NT2/D1 (cell line): ENCODE results near the gene IL18BP.

Experiments used
- DNase-seq: peaks from one replicate; pipeline ENCODE4 v3.0.0-alpha.2; 2011; ENCODE audit warnings: low read depth, low spot score
- H3K27me3 ChIP-seq: 2 replicates; pipeline ENCODE4 v1.6.0; 2011; ENCODE audit warnings: mild to moderate bottlenecking; ENCODE audit not compliant: insufficient read length, insufficient read depth
- H3K36me3 ChIP-seq: 2 replicates; pipeline ENCODE4 v1.6.1; 2011; ENCODE audit warnings: mild to moderate bottlenecking, low read length, mixed read lengths; ENCODE audit not compliant: insufficient read depth, insufficient read length
- H3K4me1 ChIP-seq: 2 replicates; pipeline ENCODE4 v1.5.1; 2011; ENCODE audit not compliant: insufficient read depth, insufficient read length
- H3K4me3 ChIP-seq: 2 replicates; pipeline ENCODE4 v1.5.1; 2011; ENCODE audit warnings: low read depth; ENCODE audit not compliant: insufficient read length
- H3K9ac ChIP-seq: 2 replicates; pipeline ENCODE4 v1.6.0; 2011; ENCODE audit warnings: low read depth; ENCODE audit not compliant: insufficient read length
- H3K9me3 ChIP-seq: 2 replicates; pipeline ENCODE4 v1.5.1; 2011; ENCODE audit warnings: mild to moderate bottlenecking, low read length; ENCODE audit not compliant: insufficient read depth
- SUZ12 ChIP-seq: IDR thresholded peaks from 2 replicates; pipeline ENCODE4 v1.6.1; 2011; ENCODE audit not compliant: insufficient read length, insufficient read depth; ENCODE audit errors: extremely low read depth
- YY1 ChIP-seq: IDR thresholded peaks from 2 replicates; pipeline ENCODE4 v1.6.1; 2011; ENCODE audit not compliant: insufficient read length, insufficient read depth
- ZNF274 ChIP-seq: IDR thresholded peaks from 2 replicates; pipeline ENCODE4 v1.6.1; 2011; ENCODE audit warnings: mild to moderate bottlenecking, low read depth, low read length

The IL18BP gene

DNA sequence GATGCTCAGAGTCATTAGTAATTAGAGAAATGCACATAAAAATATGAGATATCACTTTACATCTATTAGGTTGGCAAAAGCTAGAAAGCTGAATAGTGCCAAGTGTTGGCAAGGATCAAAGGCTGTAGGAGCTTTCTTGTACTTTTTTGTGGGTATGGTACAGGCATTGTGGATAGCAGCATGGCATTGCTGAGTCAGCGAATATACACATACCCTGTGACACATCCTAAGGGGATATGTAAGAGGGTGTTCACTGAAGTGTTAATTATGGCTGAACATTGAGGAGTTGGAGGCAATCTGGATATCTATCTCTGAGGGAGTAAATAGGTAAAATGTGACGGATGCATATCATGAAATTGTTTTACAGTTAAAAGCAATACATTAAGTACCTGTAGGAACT lies 27.0 kb upstream of the IL18BP start:
- Histone ChIP-seq H3K36me3 (peaks cover 27% of the 10 kb centered on the region), H3K4me3 (no peak overlapping the region), H3K9me3 (no peaks in the 10 kb centered on the region), H3K4me1 (no peaks in the 10 kb centered on the region), H3K9ac (no peak overlapping the region), H3K27me3 (no peaks in the 10 kb centered on the region)
- DNase-seq: no peak
- TF ChIP-seq SUZ12 (no peak), ZNF274 (no peak), YY1 (no peak)

DNA sequence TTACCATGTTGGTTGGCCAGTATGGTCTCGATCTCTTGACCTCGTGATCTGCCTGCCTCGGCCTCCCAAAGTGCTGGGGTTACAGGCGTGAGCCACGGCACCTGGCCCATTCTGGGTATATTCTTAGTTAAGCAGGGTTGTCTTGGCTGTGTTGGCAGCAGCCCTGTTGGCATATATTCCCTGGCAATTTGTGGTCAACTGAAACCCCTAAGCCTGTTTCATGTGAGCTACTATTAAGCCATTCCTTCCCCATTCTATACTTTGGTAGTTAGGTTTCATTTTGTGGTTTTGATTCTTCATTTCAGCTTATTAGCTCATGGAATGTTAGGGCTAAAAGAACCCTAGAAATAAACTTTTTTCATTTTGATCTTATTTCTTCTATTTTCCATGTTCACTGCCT lies 22.2 kb upstream of the IL18BP start:
- H3K9ac ChIP-seq: no peak overlapping the region
- H3K9me3 ChIP-seq: peaks cover 9% of the 10 kb centered on the region; the same call in 1 of the 2 replicates
- H3K4me1 ChIP-seq: no peaks in the 10 kb centered on the region
- no peak for DNase-seq
- H3K27me3 ChIP-seq: no peaks in the 10 kb centered on the region
- H3K36me3 ChIP-seq: peaks cover 29% of the 10 kb centered on the region
- TF ChIP-seq ZNF274 (no peak), SUZ12 (no peak), YY1 (no peak)
- H3K4me3 ChIP-seq: no peak overlapping the region

DNA sequence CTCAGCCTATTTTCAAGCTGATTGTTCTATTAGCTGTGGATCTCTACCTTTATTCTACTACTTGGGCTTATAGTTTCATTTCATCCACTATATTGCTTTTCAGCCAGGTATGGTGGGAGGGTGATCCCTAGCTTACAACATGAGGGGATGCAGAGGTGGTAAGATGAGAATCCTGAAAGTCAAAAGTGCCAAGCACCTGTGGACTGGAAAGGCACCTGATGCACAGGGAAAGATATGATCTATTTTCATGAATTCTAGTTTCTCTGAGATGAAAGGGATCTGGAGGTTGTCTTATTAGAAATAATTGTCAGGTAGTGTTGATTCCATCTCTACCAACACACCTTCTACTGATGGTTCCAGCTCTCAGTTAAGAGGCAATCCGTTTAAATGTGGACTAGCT lies 21.6 kb upstream of the IL18BP start:
- TF ChIP-seq ZNF274 (no peak), SUZ12 (no peak)
- peaks cover 9% of the 10 kb centered on the region; the same call in 1 of the 2 replicates for H3K9me3 ChIP-seq
- no peak for DNase-seq
- H3K4me1 ChIP-seq: no peaks in the 10 kb centered on the region
- no peak overlapping the region for H3K9ac ChIP-seq
- peaks cover 29% of the 10 kb centered on the region for H3K36me3 ChIP-seq
- no peak overlapping the region for H3K4me3 ChIP-seq
- no peaks in the 10 kb centered on the region for H3K27me3 ChIP-seq

DNA sequence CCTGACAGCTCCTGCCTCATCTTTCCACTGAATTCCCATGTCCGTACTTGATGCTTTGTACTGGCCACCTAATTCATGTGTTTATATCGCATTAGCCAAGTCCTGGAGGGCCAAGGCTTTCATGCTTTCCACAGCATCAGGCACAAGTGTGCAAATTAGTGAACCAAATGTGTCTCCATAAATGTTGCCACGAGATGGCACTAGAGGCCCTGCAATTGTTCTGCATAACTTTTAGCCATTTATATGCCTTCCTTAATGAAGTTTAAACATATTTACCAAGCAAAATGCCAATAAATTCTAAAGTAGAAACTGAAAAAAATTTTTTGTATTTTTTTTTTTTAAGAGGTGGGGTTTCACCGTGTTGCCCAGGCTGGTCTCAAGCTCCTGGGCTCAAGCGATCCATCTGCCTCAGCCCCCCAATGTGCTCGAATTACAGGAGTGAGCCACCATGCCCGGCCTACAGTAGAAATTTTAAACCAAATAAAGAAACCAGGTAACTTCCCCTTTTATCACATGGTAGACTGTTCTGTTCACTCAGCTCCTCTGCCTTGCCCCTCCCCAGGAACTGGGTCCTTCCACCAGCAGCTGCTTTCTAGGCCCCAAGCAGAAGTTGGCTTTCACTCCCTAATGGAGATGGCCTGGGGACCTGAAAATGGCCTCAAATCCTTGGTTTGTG lies 20.8 kb upstream of the IL18BP start:
- DNase-seq: no peak
- Histone ChIP-seq H3K27me3 (no peaks in the 10 kb centered on the region), H3K4me1 (no peaks in the 10 kb centered on the region), H3K9ac (no peak overlapping the region), H3K9me3 (peaks cover 9% of the 10 kb centered on the region; the same call in 1 of the 2 replicates), H3K36me3 (peaks cover 33% of the 10 kb centered on the region), H3K4me3 (no peak overlapping the region)
- TF ChIP-seq SUZ12: no peak
- TF ChIP-seq YY1: no peak

DNA sequence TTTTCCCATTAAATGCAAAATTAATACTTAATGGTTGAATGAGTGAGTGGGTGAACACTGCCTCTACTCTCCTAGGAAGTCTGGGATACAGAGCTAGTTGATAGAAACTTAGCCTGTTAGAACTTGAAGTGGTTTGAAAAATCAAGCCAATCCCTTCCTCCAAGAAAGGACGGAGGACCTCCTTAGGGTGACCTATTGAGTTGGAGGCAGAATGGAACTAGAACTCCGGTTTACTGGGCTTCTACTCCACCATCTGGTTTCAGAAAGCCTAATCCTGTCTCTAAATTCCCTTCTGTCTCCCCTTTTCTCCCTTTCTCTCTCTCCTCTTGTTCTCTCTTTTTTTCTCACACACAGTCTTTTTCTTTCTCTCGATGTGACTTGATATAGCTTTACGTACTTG lies 19.6 kb upstream of the IL18BP start:
- Histone ChIP-seq H3K9me3 (peaks cover 9% of the 10 kb centered on the region; the same call in 1 of the 2 replicates), H3K4me1 (no peaks in the 10 kb centered on the region), H3K4me3 (no peak overlapping the region), H3K27me3 (no peaks in the 10 kb centered on the region), H3K9ac (no peak overlapping the region), H3K36me3 (peaks cover 44% of the 10 kb centered on the region)
- no peak for DNase-seq
- TF ChIP-seq YY1 (no peak), SUZ12 (no peak), ZNF274 (no peak)

DNA sequence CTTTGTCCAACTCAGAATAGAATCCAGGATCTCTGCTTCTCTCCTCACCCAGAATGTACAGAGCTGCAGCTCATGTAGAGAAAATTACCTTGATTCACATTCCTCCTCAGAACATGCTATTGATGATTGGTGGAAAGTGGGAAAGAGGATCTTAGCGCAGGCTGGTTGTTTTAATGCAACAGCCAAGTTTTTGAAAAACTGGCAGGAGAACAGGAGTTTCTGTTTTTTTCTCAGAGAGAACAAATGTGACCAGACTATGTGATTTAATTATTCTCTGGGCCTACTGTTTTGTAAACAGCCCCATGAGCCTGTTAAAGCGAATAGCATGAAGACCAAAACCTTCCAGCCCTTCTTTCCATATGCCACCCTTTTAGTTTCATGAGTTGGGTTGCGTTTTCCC lies 19.1 kb upstream of the IL18BP start:
- Histone ChIP-seq H3K27me3 (no peaks in the 10 kb centered on the region), H3K4me3 (no peak overlapping the region), H3K36me3 (peaks cover 44% of the 10 kb centered on the region), H3K9ac (no peak overlapping the region), H3K9me3 (peaks cover 9% of the 10 kb centered on the region; the same call in 1 of the 2 replicates), H3K4me1 (no peaks in the 10 kb centered on the region)
- TF ChIP-seq YY1: no peak
- TF ChIP-seq SUZ12: no peak
- no peak for TF ChIP-seq ZNF274
- no peak for DNase-seq

DNA sequence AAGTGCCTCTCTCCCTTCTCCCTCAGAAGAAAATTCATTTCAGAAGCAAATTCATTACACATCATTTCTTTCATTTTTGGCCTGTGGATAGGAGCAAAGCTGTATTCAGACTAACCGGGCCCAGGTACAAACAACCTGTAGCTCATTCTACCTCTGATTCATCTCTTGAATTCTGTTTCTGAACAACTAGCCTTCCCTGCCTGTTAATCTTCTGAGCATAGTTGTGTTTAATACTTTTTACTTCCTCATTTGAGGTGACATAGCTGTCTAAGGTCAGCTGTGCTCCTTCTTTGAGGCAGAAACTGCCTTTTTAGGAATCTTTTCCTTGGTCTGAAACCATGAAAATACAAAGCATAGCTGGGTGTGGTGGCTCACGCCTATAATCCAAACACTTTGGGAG lies 12.6 kb upstream of the IL18BP start:
- no peak for DNase-seq
- H3K36me3 ChIP-seq: peaks cover 57% of the 10 kb centered on the region
- no peaks in the 10 kb centered on the region for H3K9me3 ChIP-seq
- TF ChIP-seq ZNF274 (no peak), YY1 (no peak), SUZ12 (no peak)
- no peak overlapping the region for H3K4me3 ChIP-seq
- H3K4me1 ChIP-seq: no peaks in the 10 kb centered on the region
- no peaks in the 10 kb centered on the region for H3K27me3 ChIP-seq
- H3K9ac ChIP-seq: no peak overlapping the region
